Thyroid gland (tissue), 4 donors: ENCODE results near the gene GDNF. TPM values are rescaled to one million over a fixed set of nuclear protein-coding genes. Genes with fewer than 3 reads are reported as not detected.

Source experiments
- DNase-seq, 2 donors: peaks; one replicate each; pipeline ENCODE4 v3.0.0-alpha.2; 2019
- H3K27ac ChIP-seq, 3 donors: fragments of 200-600 bp; sonication (generic); 1 replicate in 2 of 3; 2 replicates in 1 of 3; pipeline ENCODE4 v1.5.1; 2016 to 2019; ENCODE audit warnings: mild to moderate bottlenecking in 1 of 3, moderate library complexity in 1 of 3
- H3K27me3 ChIP-seq: fragments of 200-600 bp; sonication (generic); one replicate; pipeline ENCODE4 v1.5.1; 2019
- H3K36me3 ChIP-seq, 2 donors: fragments of 200-600 bp; sonication (generic); one replicate each; pipeline ENCODE4 v1.5.1; 2016 to 2019
- H3K4me1 ChIP-seq, 2 donors: fragments of 200-600 bp; sonication (generic); one replicate each; pipeline ENCODE4 v1.5.1; 2017 to 2019
- H3K4me3 ChIP-seq, 3 donors: fragments of 200-600 bp; sonication (generic); replicated peaks in 1 of 3; 1 replicate in 2 of 3; 2 replicates in 1 of 3; pipeline ENCODE4 v1.5.1; 2016; ENCODE audit warnings: mild to moderate bottlenecking in 1 of 3
- H3K9me3 ChIP-seq: fragments of 200-600 bp; sonication (generic); one replicate; pipeline ENCODE4 v1.5.1; 2017
- POLR2A ChIP-seq, 2 donors: fragments of 450-650 bp; IDR thresholded peaks; one replicate each; pipeline ENCODE4 v1.6.1; 2017; ENCODE audit warnings: antibody characterized with exemption in 2 of 2, mild to moderate bottlenecking in 2 of 2, moderate library complexity in 1 of 2
- WGBS, 2 donors: methylation state at CpG; one replicate each; pipeline ENCODE4 v1.1.5; 2017; 5-methylcytosine and 5-hydroxymethylcytosine counted together
- intact Hi-C: fragments of 100-400 bp; cut with DNase I; formaldehyde crosslinking; loops from one replicate; pipeline ENCODE4 v1.15.1; 2023
- total RNA-seq, 4 donors: library from RNA; depleted of rRNA; stranded (reverse); fragments of >200 nt; gene quantifications; one replicate each; pipeline ENCODE4 v1.2.3, GENCODE V29; 2016
- TF ChIP-seq, protein P1 (sequence below), 6 experiments: fragments of 200-600 bp in 3 of 6; fragments of 450-650 bp in 3 of 6; sonication (generic) in 3 of 6; IDR thresholded peaks; one replicate each; pipeline ENCODE4 v1.5.1; 2016 to 2019; ENCODE audit warnings: antibody characterized with exemption in 6 of 6, mild to moderate bottlenecking in 2 of 6, inconsistent platforms in 1 of 6, moderate library complexity in 1 of 6

GDNF gene
- total RNA-seq, 4 donors from 2014 or later: not detected

DNA sequence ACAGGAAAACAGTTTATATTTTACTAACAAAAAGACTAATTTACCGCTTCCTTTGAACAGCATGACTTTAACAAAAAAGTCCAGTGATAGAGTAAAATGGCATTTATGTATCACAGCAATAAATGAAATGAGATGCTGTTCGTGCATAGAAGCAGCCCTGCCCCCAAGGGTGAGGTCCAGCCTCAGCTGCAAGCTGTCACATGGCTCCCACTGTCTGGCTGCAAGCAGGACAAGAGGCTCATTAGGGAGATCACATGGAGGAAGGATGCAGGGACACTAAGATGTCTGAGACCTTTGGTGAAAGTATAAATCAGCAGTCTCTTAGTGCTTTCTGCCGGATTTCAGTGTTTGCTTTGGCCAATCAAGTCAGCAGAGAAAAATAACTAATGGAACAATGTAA lies 23.0 kb downstream of the GDNF start:
- Histone ChIP-seq H3K9me3 (no peaks in the 10 kb centered on the region), H3K27ac (no peak overlapping the region), H3K4me1 (no peaks in the 10 kb centered on the region), H3K27me3 (no peaks in the 10 kb centered on the region), H3K36me3 (no peaks in the 10 kb centered on the region), H3K4me3 (no peak overlapping the region)
- TF ChIP-seq, protein P1, sequence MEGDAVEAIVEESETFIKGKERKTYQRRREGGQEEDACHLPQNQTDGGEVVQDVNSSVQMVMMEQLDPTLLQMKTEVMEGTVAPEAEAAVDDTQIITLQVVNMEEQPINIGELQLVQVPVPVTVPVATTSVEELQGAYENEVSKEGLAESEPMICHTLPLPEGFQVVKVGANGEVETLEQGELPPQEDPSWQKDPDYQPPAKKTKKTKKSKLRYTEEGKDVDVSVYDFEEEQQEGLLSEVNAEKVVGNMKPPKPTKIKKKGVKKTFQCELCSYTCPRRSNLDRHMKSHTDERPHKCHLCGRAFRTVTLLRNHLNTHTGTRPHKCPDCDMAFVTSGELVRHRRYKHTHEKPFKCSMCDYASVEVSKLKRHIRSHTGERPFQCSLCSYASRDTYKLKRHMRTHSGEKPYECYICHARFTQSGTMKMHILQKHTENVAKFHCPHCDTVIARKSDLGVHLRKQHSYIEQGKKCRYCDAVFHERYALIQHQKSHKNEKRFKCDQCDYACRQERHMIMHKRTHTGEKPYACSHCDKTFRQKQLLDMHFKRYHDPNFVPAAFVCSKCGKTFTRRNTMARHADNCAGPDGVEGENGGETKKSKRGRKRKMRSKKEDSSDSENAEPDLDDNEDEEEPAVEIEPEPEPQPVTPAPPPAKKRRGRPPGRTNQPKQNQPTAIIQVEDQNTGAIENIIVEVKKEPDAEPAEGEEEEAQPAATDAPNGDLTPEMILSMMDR (IDR thresholded peaks at IDR 0.05): no peak
- TF ChIP-seq POLR2A (IDR thresholded peaks at IDR 0.05): no peak
- intact Hi-C loops: no loop called here
- no peak for DNase-seq
- WGBS, 2 donors: 52 to 59% methylated on average over 3 of the region's 3 CpGs

DNA sequence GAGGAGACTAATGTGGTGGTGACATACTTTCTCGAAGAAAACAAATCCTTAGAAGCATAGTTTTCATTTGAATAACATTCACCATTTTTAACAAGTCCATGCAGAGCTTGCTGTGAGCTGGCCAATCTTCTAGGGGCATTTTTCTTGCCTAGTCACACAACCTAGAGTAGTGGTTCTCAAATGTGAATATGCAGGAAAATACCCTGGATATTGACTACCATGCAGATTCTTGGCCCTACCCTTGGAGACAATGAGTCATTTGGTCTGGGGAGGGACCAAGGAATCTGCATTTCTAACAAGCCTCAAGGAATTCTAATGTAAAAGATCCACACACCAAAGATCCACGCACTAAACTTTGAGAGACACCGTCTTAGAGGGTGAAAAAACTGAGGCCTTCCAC lies 23.5 kb downstream of the GDNF start:
- H3K36me3 ChIP-seq: no peaks in the 10 kb centered on the region
- H3K9me3 ChIP-seq: no peaks in the 10 kb centered on the region
- H3K4me1 ChIP-seq: no peaks in the 10 kb centered on the region
- intact Hi-C loops: no loop called here
- no peak for DNase-seq
- TF ChIP-seq POLR2A (IDR thresholded peaks at IDR 0.05): no peak
- TF ChIP-seq, protein P1 (IDR thresholded peaks at IDR 0.05): no peak
- H3K27ac ChIP-seq: no peak overlapping the region
- WGBS, 2 donors: 89 to 91% methylated on average over 3 of the region's 3 CpGs
- no peak overlapping the region for H3K4me3 ChIP-seq
- H3K27me3 ChIP-seq: no peaks in the 10 kb centered on the region

DNA sequence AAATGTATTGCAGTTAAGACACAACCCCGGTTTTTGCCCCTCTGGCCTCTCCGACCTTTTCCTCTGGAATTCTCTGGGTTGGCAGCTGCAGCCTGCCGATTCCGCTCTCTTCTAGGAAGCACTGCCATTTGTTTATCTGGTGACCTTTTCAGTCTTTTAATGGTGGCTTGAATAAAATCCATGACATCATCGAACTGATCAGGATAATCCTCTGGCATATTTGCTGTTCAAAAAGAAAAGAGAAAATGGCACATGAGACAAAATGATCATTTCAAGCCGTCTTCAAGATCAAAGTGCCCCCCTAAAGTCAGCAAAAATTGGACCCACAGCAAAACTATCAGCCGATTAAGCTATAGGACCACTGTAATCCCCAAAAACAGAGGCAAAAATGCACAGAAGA lies 23.9 kb downstream of the GDNF start:
- 83 to 87% methylated on average over 7 of the region's 7 CpGs for WGBS, 2 donors
- no peak overlapping the region for H3K27ac ChIP-seq
- H3K4me1 ChIP-seq: no peaks in the 10 kb centered on the region
- intact Hi-C loops: no loop called here
- no peak for DNase-seq
- H3K9me3 ChIP-seq: no peaks in the 10 kb centered on the region
- no peaks in the 10 kb centered on the region for H3K27me3 ChIP-seq
- TF ChIP-seq, protein P1 (IDR thresholded peaks at IDR 0.05): no peak
- TF ChIP-seq POLR2A (IDR thresholded peaks at IDR 0.05): no peak
- no peak overlapping the region for H3K4me3 ChIP-seq
- no peaks in the 10 kb centered on the region for H3K36me3 ChIP-seq

DNA sequence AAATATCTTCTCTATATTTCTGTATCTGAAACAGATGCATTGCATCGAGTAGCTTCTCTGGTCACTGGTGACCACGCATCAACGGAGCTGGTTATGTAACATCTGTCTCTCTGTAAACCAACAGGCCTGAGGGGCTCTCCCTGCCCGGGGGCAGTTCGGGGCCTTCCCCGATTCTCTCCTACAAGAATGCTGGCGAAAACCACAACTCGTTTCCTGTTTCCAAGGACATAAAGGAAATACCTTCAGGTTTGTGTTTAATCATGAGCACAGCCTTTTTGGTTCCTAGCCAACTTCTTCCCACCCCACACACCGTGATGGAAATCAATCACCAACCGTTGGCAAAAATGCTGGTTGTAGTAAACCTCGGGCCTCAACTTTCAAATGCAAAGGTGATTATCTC lies 25.1 kb downstream of the GDNF start:
- TF ChIP-seq, protein P1 (IDR thresholded peaks at IDR 0.05): no peak
- TF ChIP-seq POLR2A (IDR thresholded peaks at IDR 0.05): no peak
- no peaks in the 10 kb centered on the region for H3K27me3 ChIP-seq
- no peaks in the 10 kb centered on the region for H3K4me1 ChIP-seq
- H3K4me3 ChIP-seq: no peak overlapping the region
- DNase-seq: no peak
- WGBS, 2 donors: 58 to 61% methylated on average over 11 of the region's 11 CpGs
- H3K36me3 ChIP-seq: no peaks in the 10 kb centered on the region
- H3K27ac ChIP-seq: no peak overlapping the region
- intact Hi-C loops: no loop called here
- H3K9me3 ChIP-seq: no peaks in the 10 kb centered on the region

DNA sequence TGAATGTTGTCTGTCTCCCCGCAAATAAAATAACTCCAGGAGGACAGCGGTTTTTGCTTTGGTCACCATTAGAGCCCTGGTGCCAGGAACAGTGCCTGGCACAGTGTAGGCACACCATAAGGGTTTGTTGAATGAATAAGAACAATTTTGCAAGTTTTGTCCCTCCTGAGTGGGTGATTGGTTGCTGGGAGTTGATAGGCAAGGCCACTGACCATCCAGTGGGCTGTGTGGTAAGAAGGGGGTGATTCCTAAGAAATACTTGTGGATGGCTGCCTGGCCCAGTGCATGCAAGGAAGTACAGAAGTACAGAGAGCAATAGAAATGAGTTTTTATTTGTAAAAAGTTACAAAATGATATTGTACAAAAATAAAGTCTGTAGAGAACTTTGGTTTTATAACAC lies 27.5 kb downstream of the GDNF start:
- H3K27me3 ChIP-seq: no peaks in the 10 kb centered on the region
- no peak for TF ChIP-seq POLR2A (IDR thresholded peaks at IDR 0.05)
- TF ChIP-seq, protein P1 (IDR thresholded peaks at IDR 0.05): no peak
- H3K36me3 ChIP-seq: no peaks in the 10 kb centered on the region
- DNase-seq: no peak
- intact Hi-C loops: no loop called here
- no peak overlapping the region for H3K4me3 ChIP-seq
- WGBS, 2 donors: 94 to 97% methylated on average over 2 of the region's 2 CpGs
- no peak overlapping the region for H3K27ac ChIP-seq
- H3K9me3 ChIP-seq: no peaks in the 10 kb centered on the region
- H3K4me1 ChIP-seq: no peaks in the 10 kb centered on the region
